ENCODE measurements around the gene THAP7.

The THAP7 gene

GRCh38 chr22:20992056-20992442 lies 9.9 kb downstream of the THAP7 start:
- H3K36me3 ChIP-seq (ENCODE audit: control insufficient read depth in 2 of 2, insufficient read depth in 2 of 2, low read length in 2 of 2) = peaks cover 21 to 30% of the 10 kb centered on the region in 2 donors

GRCh38 chr22:20991252-20992055 lies 10.5 kb downstream of the THAP7 start:
- H3K36me3 ChIP-seq (ENCODE audit: control insufficient read depth in 2 of 2, insufficient read depth in 2 of 2, low read length in 2 of 2) = peaks cover 21 to 26% of the 10 kb centered on the region in 2 donors
- no peak overlapping the region for H3K4me3 ChIP-seq (ENCODE audit: low read length in 2 of 2)
- no peaks in the 10 kb centered on the region for H3K9me3 ChIP-seq (ENCODE audit: control insufficient read depth in 2 of 2, low read length in 2 of 2)
- H3K27me3 ChIP-seq (ENCODE audit: control insufficient read depth in 2 of 2, insufficient read depth in 2 of 2, low read length in 2 of 2) = no peaks in the 10 kb centered on the region
- no peaks in the 10 kb centered on the region for H3K4me1 ChIP-seq (ENCODE audit: control insufficient read depth in 2 of 2, insufficient read depth in 2 of 2, low read length in 2 of 2)
- H3K9ac ChIP-seq (ENCODE audit: low read depth in 1 of 2, low read length in 2 of 2) = no peak overlapping the region
- no peak overlapping the region for H3K27ac ChIP-seq (ENCODE audit: low read depth in 2 of 2, low read length in 2 of 2)

More at GRCh38 chr22:20992056-20992442, 9.9 kb downstream of the THAP7 start:
- Histone ChIP-seq H3K9ac (ENCODE audit: low read depth in 1 of 2, low read length in 2 of 2) (no peak overlapping the region), H3K4me1 (ENCODE audit: control insufficient read depth in 2 of 2, insufficient read depth in 2 of 2, low read length in 2 of 2) (no peaks in the 10 kb centered on the region), H3K4me3 (ENCODE audit: low read length in 2 of 2) (no peak overlapping the region), H3K27me3 (ENCODE audit: control insufficient read depth in 2 of 2, insufficient read depth in 2 of 2, low read length in 2 of 2) (no peaks in the 10 kb centered on the region), H3K9me3 (ENCODE audit: control insufficient read depth in 2 of 2, low read length in 2 of 2) (no peaks in the 10 kb centered on the region), H3K27ac (ENCODE audit: low read depth in 2 of 2, low read length in 2 of 2) (no peak overlapping the region)

- H3K27me3 ChIP-seq (ENCODE audit: control insufficient read depth in 2 of 2, insufficient read depth in 2 of 2, low read length in 2 of 2) = no peaks in the 10 kb centered on the region
- H3K9me3 ChIP-seq (ENCODE audit: control insufficient read depth in 2 of 2, low read length in 2 of 2) = no peaks in the 10 kb centered on the region
- no peaks in the 10 kb centered on the region for H3K4me1 ChIP-seq (ENCODE audit: control insufficient read depth in 2 of 2, insufficient read depth in 2 of 2, low read length in 2 of 2)
- H3K9ac ChIP-seq (ENCODE audit: low read depth in 1 of 2, low read length in 2 of 2) = no peak overlapping the region
- H3K36me3 ChIP-seq (ENCODE audit: control insufficient read depth in 2 of 2, insufficient read depth in 2 of 2, low read length in 2 of 2) = peaks cover 25 to 31% of the 10 kb centered on the region in 2 donors
- H3K4me3 ChIP-seq (ENCODE audit: low read length in 2 of 2) = no peak overlapping the region
- no peak overlapping the region for H3K27ac ChIP-seq (ENCODE audit: low read depth in 2 of 2, low read length in 2 of 2)
Measured at GRCh38 chr22:20990184-20991180, 11.4 kb downstream of the THAP7 start.

GRCh38 chr22:20989323-20990138 lies 12.4 kb downstream of the THAP7 start:
- H3K4me3 ChIP-seq (ENCODE audit: low read length in 2 of 2) = no peak overlapping the region
- H3K36me3 ChIP-seq (ENCODE audit: control insufficient read depth in 2 of 2, insufficient read depth in 2 of 2, low read length in 2 of 2) = peaks cover 25 to 31% of the 10 kb centered on the region in 2 donors
- H3K27ac ChIP-seq (ENCODE audit: low read depth in 2 of 2, low read length in 2 of 2) = no peak overlapping the region
- no peaks in the 10 kb centered on the region for H3K4me1 ChIP-seq (ENCODE audit: control insufficient read depth in 2 of 2, insufficient read depth in 2 of 2, low read length in 2 of 2)
- no peaks in the 10 kb centered on the region for H3K9me3 ChIP-seq (ENCODE audit: control insufficient read depth in 2 of 2, low read length in 2 of 2)
- H3K9ac ChIP-seq (ENCODE audit: low read depth in 1 of 2, low read length in 2 of 2) = no peak overlapping the region
- H3K27me3 ChIP-seq (ENCODE audit: control insufficient read depth in 2 of 2, insufficient read depth in 2 of 2, low read length in 2 of 2) = no peaks in the 10 kb centered on the region

GRCh38 chr22:20988573-20989322 lies 13.2 kb downstream of the THAP7 start:
- H3K36me3 ChIP-seq (ENCODE audit: control insufficient read depth in 2 of 2, insufficient read depth in 2 of 2, low read length in 2 of 2) = peaks cover 25 to 31% of the 10 kb centered on the region in 2 donors

GRCh38 chr22:20987375-20987774 lies 14.5 kb downstream of the THAP7 start:
- H3K36me3 ChIP-seq (ENCODE audit: control insufficient read depth in 2 of 2, insufficient read depth in 2 of 2, low read length in 2 of 2) = peaks cover 18 to 24% of the 10 kb centered on the region in 2 donors

More at GRCh38 chr22:20988573-20989322, 13.2 kb downstream of the THAP7 start:
- Histone ChIP-seq H3K4me1 (ENCODE audit: control insufficient read depth in 2 of 2, insufficient read depth in 2 of 2, low read length in 2 of 2) (peaks cover 0 to under 1% of the 10 kb centered on the region in 2 donors), H3K4me3 (ENCODE audit: low read length in 2 of 2) (no peak overlapping the region), H3K9ac (ENCODE audit: low read depth in 1 of 2, low read length in 2 of 2) (no peak overlapping the region), H3K9me3 (ENCODE audit: control insufficient read depth in 2 of 2, low read length in 2 of 2) (no peaks in the 10 kb centered on the region), H3K27me3 (ENCODE audit: control insufficient read depth in 2 of 2, insufficient read depth in 2 of 2, low read length in 2 of 2) (no peaks in the 10 kb centered on the region), H3K27ac (ENCODE audit: low read depth in 2 of 2, low read length in 2 of 2) (no peak overlapping the region)

GRCh38 chr22:20986365-20986764 lies 15.6 kb downstream of the THAP7 start:
- Histone ChIP-seq H3K27me3 (ENCODE audit: control insufficient read depth in 2 of 2, insufficient read depth in 2 of 2, low read length in 2 of 2) (no peaks in the 10 kb centered on the region), H3K36me3 (ENCODE audit: control insufficient read depth in 2 of 2, insufficient read depth in 2 of 2, low read length in 2 of 2) (peaks cover 9 to 18% of the 10 kb centered on the region in 2 donors), H3K9ac (ENCODE audit: low read depth in 1 of 2, low read length in 2 of 2) (no peak overlapping the region), H3K9me3 (ENCODE audit: control insufficient read depth in 2 of 2, low read length in 2 of 2) (no peaks in the 10 kb centered on the region), H3K27ac (ENCODE audit: low read depth in 2 of 2, low read length in 2 of 2) (no peak overlapping the region), H3K4me1 (ENCODE audit: control insufficient read depth in 2 of 2, insufficient read depth in 2 of 2, low read length in 2 of 2) (peaks cover 12 to 15% of the 10 kb centered on the region in 2 donors), H3K4me3 (ENCODE audit: low read length in 2 of 2) (no peak overlapping the region)

More at GRCh38 chr22:20987375-20987774, 14.5 kb downstream of the THAP7 start:
- Histone ChIP-seq H3K27me3 (ENCODE audit: control insufficient read depth in 2 of 2, insufficient read depth in 2 of 2, low read length in 2 of 2) (no peaks in the 10 kb centered on the region), H3K27ac (ENCODE audit: low read depth in 2 of 2, low read length in 2 of 2) (no peak overlapping the region), H3K4me1 (ENCODE audit: control insufficient read depth in 2 of 2, insufficient read depth in 2 of 2, low read length in 2 of 2) (peaks cover 11 to 12% of the 10 kb centered on the region in 2 donors), H3K9me3 (ENCODE audit: control insufficient read depth in 2 of 2, low read length in 2 of 2) (no peaks in the 10 kb centered on the region), H3K4me3 (ENCODE audit: low read length in 2 of 2) (no peak overlapping the region), H3K9ac (ENCODE audit: low read depth in 1 of 2, low read length in 2 of 2) (no peak overlapping the region)

GRCh38 chr22:20985720-20986119 lies 16.2 kb downstream of the THAP7 start:
- H3K36me3 ChIP-seq (ENCODE audit: control insufficient read depth in 2 of 2, insufficient read depth in 2 of 2, low read length in 2 of 2) = peaks cover 9 to 18% of the 10 kb centered on the region in 2 donors
- H3K4me3 ChIP-seq (ENCODE audit: low read length in 2 of 2) = no peak overlapping the region
- no peaks in the 10 kb centered on the region for H3K9me3 ChIP-seq (ENCODE audit: control insufficient read depth in 2 of 2, low read length in 2 of 2)
- H3K9ac ChIP-seq (ENCODE audit: low read depth in 1 of 2, low read length in 2 of 2) = no peak overlapping the region
- no peaks in the 10 kb centered on the region for H3K27me3 ChIP-seq (ENCODE audit: control insufficient read depth in 2 of 2, insufficient read depth in 2 of 2, low read length in 2 of 2)
- H3K27ac ChIP-seq (ENCODE audit: low read depth in 2 of 2, low read length in 2 of 2) = no peak overlapping the region
- H3K4me1 ChIP-seq (ENCODE audit: control insufficient read depth in 2 of 2, insufficient read depth in 2 of 2, low read length in 2 of 2) = peaks cover 18 to 22% of the 10 kb centered on the region in 2 donors

Measured in mucosa of rectum (tissue), 2 donors.